ENCODE data around the gene MAFB.

DNA sequence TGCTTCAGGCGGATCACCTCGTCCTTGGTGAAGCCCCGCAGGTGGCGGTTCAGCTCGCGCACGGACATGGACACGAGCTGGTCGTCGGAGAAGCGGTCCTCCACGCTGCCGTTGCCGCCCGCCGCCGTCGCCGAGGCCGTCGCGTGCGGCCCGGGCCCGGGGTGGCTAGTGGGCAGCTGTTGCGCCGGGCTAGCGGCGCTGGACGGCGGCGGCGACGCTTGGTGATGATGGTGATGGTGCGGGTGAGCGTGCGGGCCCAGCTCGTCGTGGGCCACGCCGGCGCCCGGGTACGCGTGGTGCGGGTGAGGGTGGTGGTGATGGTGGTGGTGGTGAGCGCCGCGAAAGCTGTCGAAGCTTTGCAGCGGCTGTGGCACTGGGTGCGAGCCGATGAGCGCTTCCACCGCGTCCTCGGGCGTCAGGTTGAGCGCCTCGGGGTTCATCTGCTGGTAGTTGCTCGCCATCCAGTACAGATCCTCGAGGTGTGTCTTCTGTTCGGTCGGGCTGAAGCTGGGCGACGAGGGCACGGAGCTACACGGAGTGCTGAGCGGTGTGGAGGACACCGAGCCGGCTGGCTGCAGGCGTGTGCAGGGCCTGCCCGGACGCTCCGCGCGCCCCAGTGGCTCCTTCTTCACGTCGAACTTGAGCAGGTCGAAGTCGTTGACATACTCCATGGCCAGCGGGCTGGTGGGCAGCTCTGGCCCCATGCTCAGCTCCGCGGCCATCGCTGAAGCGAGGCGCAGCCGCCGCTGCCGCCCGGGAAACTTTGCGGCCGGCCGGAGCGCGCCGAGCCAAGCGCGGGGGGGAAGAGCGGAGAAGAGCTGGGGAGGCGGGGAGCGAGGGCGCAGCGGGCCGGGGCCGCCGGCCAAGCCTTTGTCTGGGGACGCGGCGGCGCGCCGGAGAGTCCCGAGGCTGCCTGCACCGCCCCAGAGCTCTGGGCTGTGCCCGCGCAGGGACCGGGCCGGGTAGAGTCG is 622 bp downstream of the MAFB start:
- TF ChIP-seq POLR2AphosphoS5 (IDR thresholded peaks at IDR 0.05; ENCODE audit: low read depth, low read length) (no peak), SPI1 (IDR thresholded peaks at IDR 0.05; ENCODE audit: low read depth, low read length) (no peak)

Data from GM12891 (cell line).